Stimulated activated CD4-positive, alpha-beta T cell treated with anti-CD3 and anti-CD28 coated beads, Interleukin-2, amount 100 ng/mL, for 4 hours (primary cell): ENCODE data around the gene APIP.

Experiments
- DNase-seq: peaks from one replicate; pipeline ENCODE4 v3.0.0-alpha.2; 2020; ENCODE audit warnings: low read depth

APIP gene

GRCh38 chr11:34887260-34887659 lies 28.9 kb downstream of the APIP start:
- DNase-seq = no peak

- no peak for DNase-seq
Observed at GRCh38 chr11:34886609-34887008, 29.6 kb downstream of the APIP start.

- no peak for DNase-seq
Observed at GRCh38 chr11:34881900-34882299, 34.3 kb downstream of the APIP start.

- DNase-seq = no peak
Observed at GRCh38 chr11:34877375-34877975, 38.7 kb downstream of the APIP start.

- DNase-seq = no peak
Observed at GRCh38 chr11:34874202-34874601, 42.0 kb downstream of the APIP start.

GRCh38 chr11:34870548-34871196 lies 45.5 kb downstream of the APIP start:
- no peak for DNase-seq

- no peak for DNase-seq
Observed at GRCh38 chr11:34869425-34869824, 46.8 kb downstream of the APIP start.

GRCh38 chr11:34866375-34866774 lies 49.8 kb downstream of the APIP start:
- DNase-seq = no peak

- no peak for DNase-seq
Observed at GRCh38 chr11:34865261-34865660, 50.9 kb downstream of the APIP start.

GRCh38 chr11:34864424-34864823 lies 51.8 kb downstream of the APIP start:
- DNase-seq = no peak

- DNase-seq = no peak
Observed at GRCh38 chr11:34863048-34863447, 53.1 kb downstream of the APIP start.

- no peak for DNase-seq
Observed at GRCh38 chr11:34860518-34860917, 55.7 kb downstream of the APIP start.

GRCh38 chr11:34860034-34860433 lies 56.1 kb downstream of the APIP start:
- no peak for DNase-seq

- no peak for DNase-seq
Observed at GRCh38 chr11:34859496-34859895, 56.7 kb downstream of the APIP start.

- DNase-seq = no peak
Observed at GRCh38 chr11:34857463-34857862, 58.7 kb downstream of the APIP start.

- no peak for DNase-seq
Observed at GRCh38 chr11:34856251-34856650, 59.9 kb downstream of the APIP start.

- DNase-seq = no peak
Observed at GRCh38 chr11:34855754-34856095, 60.5 kb downstream of the APIP start.

GRCh38 chr11:34855021-34855753 lies 61.0 kb downstream of the APIP start:
- DNase-seq = no peak

- DNase-seq = no peak
Observed at GRCh38 chr11:34851916-34852315, 64.3 kb downstream of the APIP start.

- no peak for DNase-seq
Observed at GRCh38 chr11:34850334-34850733, 65.8 kb downstream of the APIP start.

- no peak for DNase-seq
Observed at GRCh38 chr11:34846467-34846866, 69.7 kb downstream of the APIP start.

GRCh38 chr11:34844463-34845112 lies 71.6 kb downstream of the APIP start:
- DNase-seq = no peak

GRCh38 chr11:34843271-34843670 lies 72.9 kb downstream of the APIP start:
- no peak for DNase-seq
